Progenitor cell of endocrine pancreas (in vitro differentiated cells): ENCODE data around the gene TOGARAM2. TPM values are rescaled to one million over a fixed set of nuclear protein-coding genes. Genes with fewer than 3 reads are reported as not detected.

ENCODE experiments used
- DNase-seq: peaks from one replicate; pipeline ENCODE4 v3.0.0; 2021; ENCODE audit warnings: low spot score; ENCODE audit not compliant: unreplicated experiment
- H3K27ac Mint-ChIP-seq: 2 replicates; pipeline ENCODE4 v1.8.0; 2021; ENCODE audit warnings: mild to moderate bottlenecking, moderate library complexity, mixed read lengths
- H3K27me3 Mint-ChIP-seq: 2 replicates; pipeline ENCODE4 v1.8.0; 2021; ENCODE audit warnings: mixed read lengths
- H3K36me3 Mint-ChIP-seq: 2 replicates; pipeline ENCODE4 v1.8.0; 2022; ENCODE audit warnings: mixed read lengths; ENCODE audit not compliant: insufficient read depth
- H3K4me1 Mint-ChIP-seq: 2 replicates; pipeline ENCODE4 v1.8.0; 2021; ENCODE audit warnings: low read depth, mixed read lengths
- H3K4me3 Mint-ChIP-seq: 2 replicates; pipeline ENCODE4 v1.8.0; 2021; ENCODE audit warnings: low read depth, mild to moderate bottlenecking, moderate library complexity, mixed read lengths
- H3K9me3 Mint-ChIP-seq: 2 replicates; pipeline ENCODE4 v1.8.0; 2021; ENCODE audit warnings: low read depth, mixed read lengths
- total RNA-seq: library from RNA; stranded (reverse); gene quantifications from 2 replicates; pipeline ENCODE4 v1.2.1, GENCODE V29; 2021
- TF ChIP-seq, protein P1 (sequence below): fragments of 200-600 bp; sonication (generic); IDR thresholded peaks from one replicate; pipeline ENCODE4 v1.5.0; 2021; ENCODE audit warnings: antibody characterized with exemption, mild to moderate bottlenecking; ENCODE audit not compliant: unreplicated experiment

Gene TOGARAM2
- total RNA-seq, 1 donor from 2014 or later = 0.86 TPM

DNA sequence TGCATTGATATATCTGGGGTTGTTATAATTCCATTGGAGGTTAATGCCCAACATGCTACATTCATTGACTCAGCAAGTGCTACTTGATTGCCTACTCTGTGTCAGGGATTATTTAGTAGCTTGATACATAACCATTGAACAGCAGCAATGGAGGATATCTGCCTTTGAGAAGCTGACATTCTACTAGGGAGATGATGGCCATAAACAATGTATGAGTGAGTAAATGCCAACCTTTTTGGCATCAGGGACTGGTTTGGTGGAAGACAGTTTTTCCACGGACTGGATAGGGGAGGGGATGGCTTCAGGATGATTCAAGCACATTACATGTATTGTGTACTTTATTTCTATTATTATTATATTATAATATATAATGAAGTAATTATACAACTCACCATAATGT lies 31.9 kb upstream of the TOGARAM2 start:
- no peaks in the 10 kb centered on the region for H3K27me3 Mint-ChIP-seq
- H3K9me3 Mint-ChIP-seq = peaks cover 26% of the 10 kb centered on the region
- DNase-seq = no peak
- peaks cover 45% of the 10 kb centered on the region for H3K36me3 Mint-ChIP-seq
- H3K4me1 Mint-ChIP-seq = no peaks in the 10 kb centered on the region
- H3K27ac Mint-ChIP-seq = no peak overlapping the region
- H3K4me3 Mint-ChIP-seq = no peak overlapping the region
- TF ChIP-seq, protein P1, sequence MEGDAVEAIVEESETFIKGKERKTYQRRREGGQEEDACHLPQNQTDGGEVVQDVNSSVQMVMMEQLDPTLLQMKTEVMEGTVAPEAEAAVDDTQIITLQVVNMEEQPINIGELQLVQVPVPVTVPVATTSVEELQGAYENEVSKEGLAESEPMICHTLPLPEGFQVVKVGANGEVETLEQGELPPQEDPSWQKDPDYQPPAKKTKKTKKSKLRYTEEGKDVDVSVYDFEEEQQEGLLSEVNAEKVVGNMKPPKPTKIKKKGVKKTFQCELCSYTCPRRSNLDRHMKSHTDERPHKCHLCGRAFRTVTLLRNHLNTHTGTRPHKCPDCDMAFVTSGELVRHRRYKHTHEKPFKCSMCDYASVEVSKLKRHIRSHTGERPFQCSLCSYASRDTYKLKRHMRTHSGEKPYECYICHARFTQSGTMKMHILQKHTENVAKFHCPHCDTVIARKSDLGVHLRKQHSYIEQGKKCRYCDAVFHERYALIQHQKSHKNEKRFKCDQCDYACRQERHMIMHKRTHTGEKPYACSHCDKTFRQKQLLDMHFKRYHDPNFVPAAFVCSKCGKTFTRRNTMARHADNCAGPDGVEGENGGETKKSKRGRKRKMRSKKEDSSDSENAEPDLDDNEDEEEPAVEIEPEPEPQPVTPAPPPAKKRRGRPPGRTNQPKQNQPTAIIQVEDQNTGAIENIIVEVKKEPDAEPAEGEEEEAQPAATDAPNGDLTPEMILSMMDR = no peak

DNA sequence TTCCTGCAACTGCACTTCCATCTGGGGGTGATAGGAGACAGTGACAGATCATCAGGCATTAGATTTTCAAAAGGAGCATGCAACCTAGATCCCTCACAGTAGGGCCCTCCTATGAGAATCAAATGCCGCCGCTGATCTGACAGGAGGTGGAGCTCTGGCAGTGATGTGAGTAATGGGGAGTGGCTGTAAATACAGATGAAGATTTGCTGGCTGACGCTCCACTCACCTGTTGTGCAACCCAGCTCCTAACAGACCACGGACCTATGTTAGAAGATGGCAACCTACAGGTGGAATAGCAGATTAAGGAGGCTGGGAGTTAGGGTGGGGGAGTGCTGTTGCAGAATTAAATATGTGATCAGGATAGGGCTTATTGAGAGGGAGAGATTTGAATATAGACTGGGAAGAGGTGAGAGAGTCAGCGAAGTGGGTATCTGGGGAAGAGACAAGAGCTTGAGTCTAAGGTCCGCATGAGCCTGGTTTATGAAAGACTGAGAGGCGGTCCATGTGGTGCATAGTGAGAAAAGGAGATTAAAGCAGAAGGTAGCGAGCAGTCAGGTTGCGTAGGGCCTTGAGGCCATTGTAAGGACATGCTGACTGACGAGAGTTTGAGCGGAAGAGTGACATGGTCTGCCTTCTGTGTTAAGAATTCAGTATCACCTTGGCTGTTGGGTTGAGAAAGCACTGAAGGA lies 31.3 kb upstream of the TOGARAM2 start:
- H3K4me1 Mint-ChIP-seq = no peaks in the 10 kb centered on the region
- peaks cover 41% of the 10 kb centered on the region for H3K36me3 Mint-ChIP-seq
- H3K27ac Mint-ChIP-seq = peak overlapping the region; percentile 4
- H3K27me3 Mint-ChIP-seq = no peaks in the 10 kb centered on the region
- TF ChIP-seq, protein P1 = no peak
- no peak overlapping the region for H3K4me3 Mint-ChIP-seq
- DNase-seq = no peak
- H3K9me3 Mint-ChIP-seq = peaks cover 26% of the 10 kb centered on the region

DNA sequence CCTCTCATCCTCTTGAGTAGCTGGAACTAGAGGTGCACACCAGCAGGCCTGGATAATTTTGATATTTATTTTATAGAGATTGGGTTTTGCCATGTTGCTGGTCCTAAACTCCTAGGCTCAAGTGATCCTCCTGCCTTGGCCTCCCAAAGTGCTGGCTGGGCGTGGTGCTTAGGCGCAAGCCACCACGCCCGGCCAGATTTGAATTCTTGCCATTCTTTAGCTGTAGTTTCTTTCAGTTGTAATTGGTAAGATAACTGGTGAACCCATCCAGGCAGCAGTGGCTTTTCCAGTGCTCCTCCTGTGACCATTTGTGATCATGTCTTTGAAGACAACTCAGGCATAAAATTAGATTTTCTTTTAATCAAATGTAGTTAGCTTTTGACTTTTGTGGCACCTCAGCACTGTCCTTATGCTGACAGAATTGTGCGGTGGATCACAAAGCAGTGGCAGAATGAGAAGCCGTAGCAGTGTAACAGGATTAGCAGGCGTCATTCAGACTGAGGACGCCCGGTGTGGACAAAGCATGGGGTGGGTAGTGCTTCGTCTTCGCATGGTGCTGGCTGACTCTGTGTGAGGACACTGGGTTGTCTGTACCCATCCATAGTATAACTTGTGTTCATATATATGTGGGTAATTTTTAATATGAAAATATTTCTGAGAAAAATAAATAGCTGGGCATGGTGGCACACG lies 30.0 kb upstream of the TOGARAM2 start:
- H3K4me3 Mint-ChIP-seq = no peak overlapping the region
- H3K9me3 Mint-ChIP-seq = peaks cover 26% of the 10 kb centered on the region
- H3K36me3 Mint-ChIP-seq = peaks cover 34% of the 10 kb centered on the region
- H3K4me1 Mint-ChIP-seq = peaks cover 5% of the 10 kb centered on the region
- TF ChIP-seq, protein P1 = no peak
- no peaks in the 10 kb centered on the region for H3K27me3 Mint-ChIP-seq
- H3K27ac Mint-ChIP-seq = no peak overlapping the region
- no peak for DNase-seq

DNA sequence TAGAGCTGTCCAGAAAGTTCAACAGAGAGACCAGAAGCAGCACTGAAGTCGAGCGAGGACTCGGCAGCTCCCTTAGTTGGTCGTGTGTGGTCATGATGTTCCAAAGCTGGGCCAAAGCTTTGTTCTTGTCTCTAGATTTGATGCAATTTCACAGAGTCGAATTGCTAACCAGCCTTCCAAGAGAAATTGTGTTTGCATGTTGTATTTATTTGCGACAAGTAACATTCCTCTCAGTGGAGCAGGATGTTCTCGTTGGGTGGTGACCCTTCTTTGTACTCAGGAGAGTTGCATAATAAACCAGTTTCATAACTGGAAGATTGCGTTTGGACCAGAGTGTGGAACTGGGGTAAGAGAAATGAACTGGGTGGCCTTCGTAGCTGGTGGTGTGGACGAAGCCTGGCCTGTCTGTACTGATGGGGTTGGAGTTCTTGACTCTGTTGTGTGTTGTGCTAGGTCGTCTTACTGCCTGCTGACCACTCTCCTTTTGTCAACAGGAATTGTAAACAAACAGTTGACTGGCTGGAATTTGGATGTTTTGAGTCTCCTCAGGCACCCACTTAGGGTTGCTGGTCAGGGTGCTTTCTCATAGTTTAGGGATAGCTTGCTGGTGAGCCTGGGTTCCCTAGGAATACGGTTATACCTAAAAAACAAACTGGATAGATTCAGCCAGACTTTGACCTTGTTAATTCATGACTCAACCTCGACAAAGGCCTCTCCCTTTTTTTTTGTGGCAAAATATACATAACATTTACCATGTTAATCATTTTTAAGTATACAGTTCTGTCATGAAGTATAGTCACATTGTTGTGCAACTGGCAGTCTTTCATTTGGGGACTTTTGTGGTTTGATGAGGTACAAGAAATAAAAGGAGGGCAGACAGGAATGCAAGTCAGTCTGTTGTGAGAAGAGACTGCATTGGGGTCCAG lies 28.9 kb upstream of the TOGARAM2 start:
- Mint-ChIP-seq H3K9me3 (peaks cover 23% of the 10 kb centered on the region), H3K36me3 (peaks cover 27% of the 10 kb centered on the region), H3K4me3 (no peak overlapping the region), H3K27me3 (no peaks in the 10 kb centered on the region), H3K4me1 (peaks cover 7% of the 10 kb centered on the region), H3K27ac (peak overlapping the region; percentile 7)
- DNase-seq = no peak
- TF ChIP-seq, protein P1 = no peak

GRCh38 chr2:28952836-28953211 lies 28.3 kb upstream of the TOGARAM2 start:
- Mint-ChIP-seq H3K4me1 (peaks cover 7% of the 10 kb centered on the region), H3K4me3 (no peak overlapping the region), H3K36me3 (peaks cover 25% of the 10 kb centered on the region), H3K27me3 (no peaks in the 10 kb centered on the region), H3K9me3 (peaks cover 23% of the 10 kb centered on the region), H3K27ac (no peak overlapping the region)
- DNase-seq = no peak
- TF ChIP-seq, protein P1 = no peak
